ENCODE measurements around the gene LIMA1.

LIMA1 gene

DNA sequence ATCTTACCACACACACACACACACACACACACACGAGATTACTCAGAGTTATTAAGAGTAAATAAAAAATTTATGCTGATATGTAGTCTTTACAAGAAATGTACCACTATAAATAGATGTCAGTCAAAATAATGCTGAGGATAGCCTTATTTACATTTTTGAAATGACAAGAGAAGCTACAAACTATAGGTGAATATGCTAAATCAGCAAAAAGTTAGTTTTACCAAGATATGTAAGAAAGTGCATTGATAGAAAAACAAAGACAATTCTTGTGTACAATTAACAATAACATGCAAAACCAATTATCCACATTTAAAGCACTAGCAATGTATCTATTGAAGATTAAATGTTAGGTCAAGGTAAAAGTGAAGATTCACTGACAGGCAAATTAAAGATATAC lies 69.3 kb downstream of the LIMA1 start:
- DNase-seq, result no peak

DNA sequence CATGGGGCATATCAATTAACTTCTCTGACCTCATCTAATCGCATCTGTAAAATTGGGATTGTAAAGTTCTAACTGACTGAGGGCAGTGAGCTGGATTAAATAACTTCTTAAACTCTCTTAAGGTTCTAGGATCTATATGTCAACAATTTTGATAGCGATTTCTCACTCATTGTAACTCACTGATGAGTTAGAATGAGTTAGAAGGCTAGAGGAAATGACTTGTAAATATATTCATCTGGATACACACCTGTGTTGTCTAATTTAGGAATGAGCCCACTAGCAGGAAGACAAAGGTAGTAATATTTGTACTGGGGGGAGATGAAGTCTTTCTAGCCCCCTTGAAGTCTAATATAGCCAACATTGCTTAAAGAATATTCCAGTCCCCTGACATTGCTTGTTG lies 69.9 kb downstream of the LIMA1 start:
- DNase-seq, result no peak

DNA sequence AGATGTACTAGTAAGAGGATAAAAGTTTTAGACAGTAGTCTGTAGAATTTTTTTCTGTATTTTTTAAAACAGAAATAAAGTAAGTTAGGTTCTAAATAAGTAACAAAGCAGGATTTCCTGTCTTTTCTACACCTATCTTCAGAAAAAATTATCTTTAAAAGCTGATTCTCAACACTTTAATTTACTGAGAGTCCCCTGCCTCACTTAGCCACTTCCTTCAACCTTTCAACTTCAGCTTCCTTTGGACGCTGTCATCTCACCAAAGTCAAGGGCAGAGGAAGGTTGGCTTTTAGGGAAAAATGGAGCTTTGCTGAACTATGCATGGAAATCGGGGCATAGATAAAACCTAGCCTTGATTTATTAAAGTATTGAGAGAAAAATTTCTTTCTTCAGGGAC lies 71.3 kb downstream of the LIMA1 start:
- no peak for DNase-seq

DNA sequence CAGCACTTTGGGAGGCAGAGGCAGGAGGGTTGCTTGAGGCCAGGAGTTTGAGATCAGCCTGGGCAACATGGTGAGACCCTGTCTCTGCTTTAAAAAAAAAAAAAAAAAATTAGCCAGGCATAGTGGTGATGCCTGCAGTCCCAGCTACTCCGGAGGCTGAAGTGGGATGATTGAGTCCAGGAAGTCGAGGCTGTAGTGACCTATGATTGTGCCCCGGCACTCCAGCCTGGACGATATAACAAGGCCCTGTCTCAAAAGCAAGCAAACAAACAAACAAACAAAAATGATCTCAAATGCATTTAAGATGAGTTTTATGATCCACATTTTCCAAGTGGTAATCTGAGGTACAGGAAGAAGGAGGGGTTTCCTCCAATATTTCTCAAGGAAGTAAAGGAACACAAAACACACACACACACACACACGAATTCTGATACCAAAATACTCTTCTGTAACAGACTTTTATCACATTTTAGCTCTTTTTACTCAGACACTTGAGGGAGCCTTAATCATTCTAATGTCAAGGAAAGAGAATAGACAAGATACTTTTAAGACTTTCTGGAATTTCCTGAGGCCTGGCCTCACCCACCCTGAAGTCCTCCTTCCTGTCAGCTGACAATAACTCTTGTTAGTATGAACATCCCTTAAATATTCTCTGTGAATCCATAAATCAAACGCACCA lies 71.8 kb downstream of the LIMA1 start:
- DNase-seq, result no peak

DNA sequence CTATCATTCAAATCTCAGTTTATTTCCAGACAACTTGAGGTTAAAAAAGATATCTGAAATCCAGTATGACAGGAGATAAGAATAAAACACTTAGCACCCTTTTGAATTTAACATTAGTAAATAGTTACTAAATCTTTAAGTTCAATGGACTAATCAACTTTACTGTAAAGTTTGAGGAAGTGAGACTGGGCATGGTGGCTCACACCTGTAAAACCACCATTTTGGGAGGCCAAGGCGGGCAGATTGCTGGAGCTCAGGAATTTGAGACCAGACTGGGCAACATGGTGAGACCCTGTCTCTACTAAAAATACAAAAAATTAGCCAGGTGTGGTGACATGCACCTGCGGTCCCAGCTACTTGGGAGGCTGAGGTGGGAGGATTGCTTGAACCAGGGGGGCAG lies 75.9 kb downstream of the LIMA1 start:
- no peak for DNase-seq

DNA sequence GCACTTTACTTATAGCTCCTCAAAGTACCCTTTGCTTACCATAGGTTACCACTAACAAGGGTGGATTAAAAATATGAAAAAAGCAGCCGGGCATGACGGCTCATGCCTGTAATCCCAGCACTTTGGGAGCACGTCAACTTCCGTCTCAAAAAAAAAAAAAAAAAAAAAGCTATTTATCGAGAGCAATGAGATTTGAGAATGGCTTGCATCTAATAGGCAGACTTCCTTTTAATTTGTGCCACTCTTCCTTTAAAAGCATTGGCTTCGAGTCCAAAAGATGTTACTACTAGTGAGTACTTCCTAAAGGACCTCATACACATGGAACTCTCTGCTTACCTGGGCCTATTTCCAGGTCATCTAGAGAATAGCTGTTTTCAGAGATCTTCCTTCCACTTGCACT lies 77.7 kb downstream of the LIMA1 start:
- DNase-seq, result no peak

DNA sequence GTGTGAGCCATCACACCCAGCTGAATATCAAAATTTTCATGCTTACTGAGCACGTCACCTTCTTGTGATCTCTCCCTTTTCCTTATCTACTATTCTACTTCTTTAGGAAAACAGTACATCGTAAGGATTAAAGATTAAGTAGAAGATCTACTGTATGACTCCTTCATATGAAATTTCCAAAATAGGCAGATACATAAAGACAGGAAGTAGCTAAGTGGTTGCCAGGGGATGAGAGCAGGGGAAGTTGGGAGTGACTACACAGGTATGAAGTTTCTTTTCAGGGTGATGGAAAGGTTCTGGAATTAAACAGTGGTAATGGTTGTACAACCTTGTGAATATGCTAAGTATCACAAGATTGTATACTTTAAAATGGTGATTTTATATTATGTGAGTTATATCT lies 79.6 kb downstream of the LIMA1 start:
- no peak for DNase-seq

DNA sequence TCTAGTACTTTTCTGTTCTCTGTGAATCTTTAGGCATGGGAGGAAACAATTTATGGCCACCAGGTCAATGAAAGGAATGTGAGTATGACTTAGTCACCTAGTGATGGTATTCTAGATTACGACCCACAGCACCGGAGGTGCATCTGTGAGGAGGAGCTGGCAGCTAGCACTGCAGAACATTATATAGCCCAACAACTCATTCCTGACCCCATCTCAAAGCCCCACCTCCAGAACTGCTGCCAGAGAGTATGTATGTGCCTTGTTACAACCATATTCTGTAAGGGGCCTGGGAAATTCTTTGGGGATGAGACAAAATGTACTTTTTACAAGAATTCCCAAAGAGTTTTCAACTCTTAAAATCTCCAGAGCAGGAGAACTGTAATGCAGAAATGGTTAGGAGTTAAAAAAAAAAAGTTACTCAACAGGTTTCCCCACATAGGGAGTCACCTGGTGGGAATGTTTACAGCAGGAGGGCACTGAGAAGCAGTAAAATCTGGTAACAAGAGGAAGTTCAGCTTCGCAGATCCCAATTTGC lies 81.3 kb downstream of the LIMA1 start:
- DNase-seq, result no peak

DNA sequence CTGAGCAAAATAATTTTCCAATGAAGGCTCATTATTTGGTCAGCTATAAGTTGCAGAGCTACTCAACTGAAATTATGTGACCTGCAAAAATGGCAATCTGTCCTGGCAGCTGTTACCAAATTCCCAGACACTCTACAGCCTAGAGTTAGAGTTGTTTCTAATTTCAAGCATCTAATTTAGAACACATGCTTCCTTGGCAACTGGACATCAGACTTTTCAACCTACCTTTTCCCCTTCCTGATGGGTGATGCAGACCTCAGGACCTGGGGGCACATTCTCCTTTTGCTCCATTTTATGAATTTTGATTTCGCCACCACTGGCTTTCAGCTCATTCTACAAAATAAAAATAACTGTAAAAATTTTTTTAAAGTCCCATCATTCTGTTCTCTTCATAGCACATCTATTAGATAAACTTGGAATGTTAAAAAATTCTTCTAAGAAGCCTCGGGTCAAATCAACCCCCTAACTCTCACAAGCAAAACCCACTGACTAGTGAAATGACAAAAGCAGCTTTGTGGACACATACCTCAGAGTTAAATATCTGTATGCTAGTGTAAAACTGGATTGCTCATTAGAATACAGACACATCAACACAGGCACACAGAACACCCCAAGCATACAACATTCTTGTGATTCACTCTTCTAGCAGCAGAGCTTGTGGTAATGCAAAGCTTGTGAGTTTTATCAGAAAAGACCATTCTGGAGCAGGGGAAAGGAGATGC lies 82.6 kb downstream of the LIMA1 start:
- DNase-seq, result no peak

DNA sequence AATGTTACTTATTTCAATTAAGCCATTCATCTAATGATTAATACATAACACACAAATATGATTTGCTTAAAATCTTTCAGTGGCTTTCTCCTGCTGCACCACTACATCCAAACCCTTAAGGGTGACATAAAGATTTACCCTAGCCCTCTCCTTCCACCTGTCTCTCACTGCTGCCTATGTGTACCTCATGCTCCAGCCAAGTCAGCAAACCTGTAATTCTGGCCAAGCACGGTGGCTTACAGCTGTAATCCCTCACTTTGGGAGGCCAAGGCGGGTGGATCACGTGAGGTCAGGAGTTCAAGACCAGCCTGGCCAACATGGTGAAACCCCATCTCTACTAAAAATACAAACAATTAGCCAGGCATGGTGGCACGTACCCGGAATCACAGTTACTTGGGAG lies 84.5 kb downstream of the LIMA1 start:
- DNase-seq, result no peak

DNA sequence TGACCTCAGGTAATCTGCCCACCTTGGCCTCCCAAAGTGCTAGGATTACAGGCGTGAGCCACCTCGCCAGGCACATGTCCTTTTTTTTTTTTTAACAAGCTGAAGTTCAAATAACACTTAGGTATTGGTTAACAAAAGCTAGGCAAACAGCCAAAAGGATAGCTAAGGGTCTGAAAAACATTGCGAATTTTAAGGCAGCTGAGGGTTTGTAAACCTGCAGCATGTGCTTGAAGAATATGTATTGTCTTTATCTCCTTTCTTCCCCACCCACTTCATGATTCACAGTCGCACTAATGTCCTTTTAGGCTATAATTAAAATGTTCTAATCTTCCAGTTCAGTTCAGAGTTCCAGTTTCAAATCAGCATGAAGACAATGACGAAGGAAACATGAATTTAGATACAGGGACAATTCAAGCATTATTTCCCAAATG lies 86.0 kb downstream of the LIMA1 start:
- DNase-seq, result no peak

DNA sequence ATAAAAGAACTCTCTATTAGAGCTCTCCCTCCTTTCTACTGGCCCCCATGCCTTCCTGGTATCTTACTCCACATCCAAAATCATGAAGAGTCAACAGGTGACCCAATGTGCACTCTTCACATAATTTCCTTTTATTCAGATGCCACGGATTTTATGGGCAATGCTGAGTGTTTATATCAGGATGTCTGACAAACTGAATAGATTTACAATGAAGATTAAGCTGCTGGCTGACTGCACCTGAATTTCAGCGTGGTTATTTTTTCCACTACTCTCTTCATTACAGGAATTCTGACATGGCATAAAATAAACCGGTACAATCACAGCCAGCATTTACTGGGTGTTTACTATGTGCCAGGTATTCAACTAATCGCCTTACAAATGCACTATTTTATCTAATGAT lies 86.8 kb downstream of the LIMA1 start:
- DNase-seq, result no peak

DNA sequence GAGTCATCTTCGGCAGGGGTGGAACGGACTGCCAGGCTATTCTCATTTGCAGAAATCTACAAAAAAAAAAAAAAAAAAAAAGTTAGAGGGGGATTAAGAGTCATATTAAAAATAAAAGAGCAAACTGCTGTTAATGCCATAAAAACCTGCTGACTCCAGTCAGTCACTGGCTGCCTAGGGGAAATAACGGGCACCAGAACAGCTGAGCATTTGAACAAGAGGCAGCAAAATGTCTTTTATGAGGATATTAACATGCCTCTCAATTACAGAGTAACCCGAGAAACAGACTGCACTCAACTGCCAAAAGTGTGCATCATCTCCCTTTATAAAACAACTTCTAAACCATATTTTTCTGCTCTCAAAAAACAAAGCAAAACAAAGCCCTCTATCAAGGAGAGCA lies 87.5 kb downstream of the LIMA1 start:
- no peak for DNase-seq

DNA sequence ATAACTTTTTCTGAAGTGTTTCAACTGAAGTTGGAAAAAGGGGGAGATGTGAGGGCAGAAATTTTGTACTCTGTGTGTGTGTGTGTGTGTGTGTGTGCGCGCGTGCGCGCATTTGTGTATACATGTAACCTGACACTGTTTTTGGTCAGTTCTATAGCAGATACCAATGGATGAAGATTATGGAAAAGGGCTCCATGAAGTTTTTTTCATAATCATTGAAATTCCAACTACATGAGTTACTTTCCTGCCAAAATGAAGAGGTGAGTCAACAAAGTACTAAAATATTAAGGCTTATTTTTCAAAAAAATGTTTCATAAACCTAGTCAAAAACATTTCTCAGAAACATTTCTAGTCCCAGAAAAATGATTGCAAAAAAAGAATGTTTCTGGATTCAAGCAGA lies 90.4 kb downstream of the LIMA1 start:
- no peak for DNase-seq

DNA sequence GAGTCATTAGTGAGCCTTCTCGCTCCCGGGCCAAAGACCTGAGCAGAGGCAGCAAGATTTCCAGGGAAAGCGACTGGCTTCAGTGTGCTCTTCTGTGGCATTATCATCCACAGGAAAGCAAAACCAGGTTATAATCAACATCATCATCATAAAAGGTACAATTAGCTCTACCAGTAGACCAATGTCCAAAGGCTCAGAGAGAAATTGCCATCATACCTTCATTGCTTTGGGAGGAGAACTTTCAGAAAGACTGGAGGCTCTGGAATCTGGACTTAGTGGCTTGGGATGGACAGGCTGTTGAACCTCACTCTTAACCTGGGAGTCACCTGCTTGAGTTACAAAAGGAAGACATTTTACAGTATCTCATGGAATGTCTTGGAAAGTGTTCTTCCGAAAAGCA lies 91.1 kb downstream of the LIMA1 start:
- no peak for DNase-seq

DNA sequence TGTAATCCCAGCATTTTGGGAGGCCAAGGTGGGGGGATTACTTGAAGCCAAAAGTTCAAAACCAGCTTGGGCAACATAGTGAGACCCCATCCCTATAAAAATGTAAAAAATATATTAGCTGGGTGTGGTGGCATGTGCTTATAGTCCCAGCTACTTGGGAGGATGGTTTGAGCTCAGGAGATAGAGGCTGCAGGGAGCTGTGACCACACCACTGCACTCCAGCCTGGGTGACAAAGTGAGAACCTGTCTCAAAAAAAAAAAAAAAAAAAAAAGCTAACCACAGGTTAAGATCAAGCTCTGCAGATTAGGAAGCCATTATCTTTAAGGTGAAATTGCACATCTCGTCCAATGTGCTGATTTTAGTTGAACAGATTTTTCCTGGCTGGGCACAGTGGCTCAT lies 92.5 kb downstream of the LIMA1 start:
- no peak for DNase-seq

DNA sequence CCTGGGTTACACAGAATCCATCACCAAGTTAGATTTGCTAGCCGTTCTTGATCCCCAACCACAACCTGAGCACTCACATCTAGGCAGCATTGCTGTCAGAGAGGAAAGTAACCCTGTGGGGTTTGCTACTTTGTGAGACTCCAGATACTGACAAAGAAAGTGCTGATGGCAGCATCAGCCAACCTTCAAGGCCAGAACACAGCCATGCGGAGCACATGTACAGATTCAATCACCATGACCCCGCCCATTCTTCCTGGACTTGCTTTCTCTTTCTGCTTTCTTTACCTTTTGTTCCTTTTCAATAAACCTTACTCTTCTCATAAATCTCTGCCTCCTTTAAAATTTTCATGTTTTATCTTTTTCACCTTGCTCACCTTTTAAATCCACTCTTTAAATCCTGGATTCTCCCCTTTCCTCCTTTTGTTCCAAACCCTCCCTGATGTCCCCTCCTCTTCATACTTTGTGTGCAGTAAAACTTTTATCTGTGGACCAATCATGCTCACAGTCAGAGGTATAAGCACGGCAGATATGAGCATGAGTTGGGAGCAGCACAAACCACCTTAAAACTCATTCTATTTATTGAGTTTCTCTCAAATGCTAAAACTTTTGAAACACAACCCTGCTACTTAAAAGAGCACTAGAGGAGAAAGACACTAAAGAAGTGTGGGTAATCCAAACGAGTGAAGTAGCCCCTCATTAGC lies 94.3 kb downstream of the LIMA1 start:
- no peak for DNase-seq

DNA sequence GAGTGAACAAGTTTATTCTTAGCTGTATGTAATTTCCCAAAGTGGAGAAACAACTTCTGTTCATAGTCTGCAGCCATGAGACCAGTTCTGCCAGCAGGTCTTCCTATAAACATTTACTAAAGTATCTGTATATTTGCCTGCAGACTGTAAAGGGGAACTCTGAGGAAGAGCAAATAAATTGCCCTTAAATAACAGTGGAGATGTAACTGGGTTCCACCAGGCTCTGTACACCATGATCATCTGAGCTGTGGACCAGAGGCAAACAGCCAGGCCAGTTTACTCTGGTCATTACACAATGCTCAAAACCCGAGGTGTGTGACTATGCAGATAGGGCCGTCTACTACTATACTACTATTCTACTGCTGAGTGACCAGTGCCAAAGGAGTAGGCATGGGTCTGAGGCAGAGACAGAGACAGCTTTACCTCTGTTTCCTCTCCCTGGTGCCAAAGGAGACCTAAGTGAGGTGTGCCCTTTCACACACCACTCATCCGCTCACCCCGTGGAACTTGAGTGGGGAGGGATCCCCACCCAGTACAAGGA lies 95.0 kb downstream of the LIMA1 start:
- no peak for DNase-seq

DNA sequence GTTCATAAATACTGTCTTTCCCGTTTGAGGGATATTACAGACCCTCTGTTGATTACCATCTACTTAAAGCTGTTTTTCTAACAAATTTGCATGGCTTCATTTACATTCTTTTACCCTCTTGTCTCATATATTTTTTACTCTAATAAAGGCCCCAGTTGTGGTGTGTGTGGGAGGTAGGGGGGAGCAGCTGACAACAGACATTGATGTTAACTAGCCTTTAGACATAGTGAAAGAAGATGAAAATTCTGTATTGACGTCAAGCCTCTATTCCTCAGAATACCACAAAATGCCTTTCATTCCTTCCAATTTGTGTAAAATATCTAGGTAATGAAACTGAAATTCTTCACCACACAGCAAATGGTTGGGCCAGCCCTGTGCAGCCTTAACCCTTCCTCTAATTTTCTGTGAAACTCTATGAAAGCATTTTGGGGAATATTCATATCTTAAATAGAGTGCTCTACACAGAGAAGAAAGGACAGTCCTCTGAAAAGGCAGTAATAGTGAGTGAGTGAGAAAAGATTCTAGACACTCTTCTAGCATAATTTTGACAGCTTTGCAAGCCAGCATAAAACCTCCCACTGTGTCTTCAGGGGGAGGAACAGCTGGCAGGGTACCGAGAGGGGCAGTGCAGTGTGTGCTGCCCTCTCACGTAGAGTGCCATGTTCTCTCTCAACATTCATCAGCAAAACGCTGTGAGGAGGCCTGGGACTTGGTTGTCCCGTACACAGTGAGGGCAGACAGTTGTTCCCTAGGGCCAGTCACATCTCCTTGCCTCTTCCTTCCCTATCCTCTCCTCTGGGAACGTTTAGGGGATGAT lies 96.0 kb downstream of the LIMA1 start:
- DNase-seq, result no peak

DNA sequence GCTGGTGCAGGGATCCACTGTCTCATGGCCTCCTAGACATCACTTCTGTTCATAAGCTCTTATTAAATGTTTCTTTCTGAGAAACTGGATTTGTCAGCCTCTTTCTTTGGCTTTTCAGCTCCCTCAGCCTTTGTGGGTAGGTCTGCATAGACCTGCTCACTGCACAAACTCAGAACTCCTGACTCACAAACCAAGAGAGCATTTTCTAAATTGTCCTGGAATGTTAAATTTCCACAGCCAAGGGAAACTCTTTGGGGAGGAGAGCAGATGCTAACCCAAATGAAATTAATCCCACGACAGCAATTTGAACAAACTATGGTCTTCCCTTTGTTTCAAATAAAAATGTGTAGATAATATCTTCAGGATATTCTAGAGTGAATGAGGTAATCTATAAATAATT lies 96.6 kb downstream of the LIMA1 start:
- DNase-seq, result no peak

DNA sequence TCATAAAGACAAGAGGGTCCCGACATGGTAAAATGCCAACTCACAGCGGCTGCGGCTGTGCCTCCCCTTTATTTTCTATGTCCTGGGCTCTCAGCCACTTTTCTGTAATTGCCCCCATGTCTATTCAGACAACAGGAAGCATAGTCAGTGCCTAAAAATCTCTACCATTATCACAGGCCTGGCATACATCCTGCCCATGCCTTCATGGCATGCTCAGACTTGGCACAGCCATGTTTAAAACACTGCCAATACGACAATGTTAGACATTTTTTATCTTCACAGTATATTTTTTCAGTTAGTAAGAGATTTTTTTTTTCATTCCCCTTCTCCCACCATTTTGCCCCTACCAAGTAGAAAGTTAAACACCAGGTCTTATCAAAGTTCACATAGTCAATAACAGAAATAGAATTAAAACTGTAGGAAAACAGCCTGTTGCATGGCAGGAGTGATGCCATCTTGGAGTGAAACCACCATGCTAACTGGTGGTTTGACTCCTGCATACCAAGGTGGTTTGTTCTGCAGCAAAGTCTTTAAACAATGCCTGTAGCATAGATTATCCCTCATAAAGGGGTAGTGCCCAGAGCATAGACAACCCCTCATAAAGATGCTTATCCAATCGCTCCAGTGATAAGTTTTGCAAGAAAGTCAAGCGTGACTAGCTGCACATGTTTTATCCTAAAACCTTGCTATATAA lies 97.2 kb downstream of the LIMA1 start:
- DNase-seq, result no peak

DNA sequence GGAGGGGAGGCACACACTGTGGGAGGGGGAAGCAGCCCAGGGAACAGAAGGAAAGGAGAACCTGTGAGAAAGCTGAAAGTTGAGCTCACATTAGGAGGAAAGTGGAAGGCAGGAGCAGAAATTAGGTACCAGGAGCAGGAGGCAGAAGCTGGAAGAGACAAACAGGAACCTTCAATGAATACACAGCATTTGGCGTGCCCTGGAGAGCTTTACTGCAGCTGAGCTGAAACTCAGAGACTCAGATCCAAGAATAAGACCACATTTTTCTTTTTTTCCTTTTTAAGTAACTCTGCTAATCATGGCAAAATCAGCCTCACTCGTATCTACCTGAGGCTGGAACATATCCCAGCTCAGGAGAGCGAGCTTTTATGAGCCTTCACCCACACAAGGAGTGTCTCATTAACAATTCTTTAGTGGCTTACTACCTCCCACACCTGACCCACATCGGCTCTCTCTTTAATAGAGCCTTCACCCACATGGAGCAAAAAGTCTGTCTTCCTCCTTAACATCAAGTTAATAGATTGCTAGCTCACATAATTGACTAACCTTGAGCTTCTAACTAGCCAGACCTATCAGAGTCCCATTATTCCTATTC lies 97.9 kb downstream of the LIMA1 start:
- DNase-seq, result no peak
